ENCODE data around the gene NME9. TPM values are rescaled to one million over a fixed set of nuclear protein-coding genes. Genes with fewer than 3 reads are reported as not detected.
"Not testable (repeated sequence)": the region's sequence is repeated elsewhere in the genome, so short reads cannot be mapped to it uniquely, and the experiment has no call there.

NME9 gene, protein sequence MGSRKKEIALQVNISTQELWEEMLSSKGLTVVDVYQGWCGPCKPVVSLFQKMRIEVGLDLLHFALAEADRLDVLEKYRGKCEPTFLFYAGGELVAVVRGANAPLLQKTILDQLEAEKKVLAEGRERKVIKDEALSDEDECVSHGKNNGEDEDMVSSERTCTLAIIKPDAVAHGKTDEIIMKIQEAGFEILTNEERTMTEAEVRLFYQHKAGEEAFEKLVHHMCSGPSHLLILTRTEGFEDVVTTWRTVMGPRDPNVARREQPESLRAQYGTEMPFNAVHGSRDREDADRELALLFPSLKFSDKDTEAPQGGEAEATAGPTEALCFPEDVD
- total RNA-seq, result not detected
- long read RNA-seq, result 0 reads

DNA sequence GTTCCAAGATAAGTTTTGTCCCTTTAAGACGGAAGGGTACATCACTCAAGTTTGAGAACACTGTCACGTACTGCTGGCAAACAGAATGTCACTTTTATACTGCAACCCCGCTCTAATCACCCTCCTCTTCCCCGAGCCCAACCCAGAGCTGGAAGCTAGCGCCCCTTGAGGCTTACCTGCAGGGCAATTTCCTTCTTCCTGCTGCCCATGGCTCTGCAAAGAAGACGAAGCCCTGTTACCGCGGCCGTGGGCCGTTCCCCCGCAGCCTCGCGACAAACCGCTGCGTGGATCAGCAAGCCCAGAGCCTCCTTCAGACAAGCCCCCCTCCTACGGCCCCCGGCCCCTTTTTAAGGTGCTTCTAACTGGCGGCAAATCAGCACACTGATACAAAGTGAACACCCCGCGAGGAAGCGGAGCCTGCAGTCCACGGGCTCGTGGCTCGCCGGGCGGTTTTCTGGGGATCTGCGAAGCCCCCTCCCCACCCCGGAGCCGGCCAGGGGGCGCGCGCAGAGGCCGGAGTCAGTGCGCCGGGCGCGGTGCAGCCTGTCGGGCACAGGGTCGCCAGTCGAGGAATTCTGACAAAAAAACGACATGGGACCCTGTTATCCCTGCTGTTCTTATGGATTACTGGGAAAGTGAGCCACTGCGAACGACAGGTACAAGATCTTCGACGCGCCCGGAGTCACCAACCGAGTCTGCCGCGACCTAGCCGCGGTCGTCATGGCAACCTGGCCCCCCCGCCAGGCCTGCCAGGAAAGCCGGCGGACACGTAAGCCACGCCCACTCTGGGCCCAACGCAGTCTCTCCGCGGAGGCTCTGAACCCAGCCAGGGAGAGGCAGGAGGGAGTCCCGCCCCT lies at the start of gene NME9:
Gene NME9, minus strand, starts transcription at position 725 of the 857 bp plus-strand sequence. Its CDS starts 516 bp downstream, at position 209.
- peak; percentile 93 for DNase-seq (ENCODE audit: missing footprints)
- peak; percentile 96 for ATAC-seq
- intact Hi-C loops (cut with DNase I), result no loop called here

DNA sequence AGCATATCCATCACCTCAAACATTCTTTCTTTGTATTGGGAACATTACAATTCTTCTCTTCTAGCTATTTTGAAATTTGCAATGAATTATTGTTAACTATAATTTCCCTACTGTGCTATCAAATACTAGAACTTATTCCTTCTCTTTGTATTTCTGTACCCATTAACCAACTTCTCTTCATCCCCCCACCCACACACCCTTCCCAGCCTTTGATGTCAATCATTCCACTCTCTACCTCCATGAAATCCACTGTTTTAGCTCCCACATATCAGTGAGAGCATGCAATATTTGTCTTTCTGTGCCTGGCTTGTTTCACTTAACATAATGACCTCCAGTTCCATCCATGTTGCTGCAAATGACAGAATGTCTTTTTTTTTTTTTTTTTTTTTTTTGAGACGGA lies 49.3 kb upstream of the NME9 start:
- intact Hi-C loops (cut with DNase I), result no loop called here
- ATAC-seq (no peak), DNase-seq (ENCODE audit: missing footprints) (no peak)

DNA sequence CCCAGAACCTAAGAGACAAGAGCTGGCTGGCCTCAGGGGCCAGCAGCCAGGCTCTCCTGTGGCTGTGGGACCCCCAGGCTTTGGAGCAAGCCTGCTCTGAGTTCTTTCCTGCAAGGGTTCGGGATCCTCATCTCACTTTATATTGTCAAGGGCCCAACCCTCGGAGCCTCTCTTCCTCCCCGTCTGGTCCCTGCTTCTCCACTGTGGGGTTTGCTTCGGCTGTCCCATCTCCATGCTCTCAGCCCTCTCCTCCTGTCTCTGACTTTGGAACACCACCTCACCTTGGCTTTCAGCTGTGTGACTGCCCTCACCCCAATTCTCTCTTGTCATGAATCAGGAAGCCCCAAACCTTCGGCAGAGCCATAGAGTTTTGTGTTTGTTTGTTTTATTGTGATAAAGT lies 48.7 kb upstream of the NME9 start:
- DNase-seq (ENCODE audit: missing footprints), result no peak
- intact Hi-C loops (cut with DNase I), result no loop called here
- no peak for ATAC-seq

DNA sequence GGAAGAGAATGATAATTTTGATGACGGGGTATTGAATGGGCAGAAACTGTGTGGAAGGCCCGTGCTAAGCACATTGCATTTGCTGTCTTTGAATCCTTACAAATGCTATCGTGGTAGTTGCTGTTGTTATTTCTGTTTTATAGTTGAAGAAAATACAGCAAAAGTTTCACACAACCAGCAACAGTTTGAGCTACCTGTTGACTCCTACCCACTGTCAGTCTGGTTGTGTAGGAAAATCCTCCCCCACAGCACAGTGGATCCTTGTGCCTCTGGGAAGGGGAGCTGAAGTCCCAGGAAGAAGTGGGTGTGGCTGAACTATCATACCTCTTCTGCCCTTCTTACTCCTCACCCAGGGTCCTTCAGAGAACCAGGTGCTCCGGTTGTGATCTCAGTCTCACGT lies 48.2 kb upstream of the NME9 start:
- ATAC-seq (no peak), DNase-seq (ENCODE audit: missing footprints) (no peak)
- intact Hi-C loops (cut with DNase I), result no loop called here

DNA sequence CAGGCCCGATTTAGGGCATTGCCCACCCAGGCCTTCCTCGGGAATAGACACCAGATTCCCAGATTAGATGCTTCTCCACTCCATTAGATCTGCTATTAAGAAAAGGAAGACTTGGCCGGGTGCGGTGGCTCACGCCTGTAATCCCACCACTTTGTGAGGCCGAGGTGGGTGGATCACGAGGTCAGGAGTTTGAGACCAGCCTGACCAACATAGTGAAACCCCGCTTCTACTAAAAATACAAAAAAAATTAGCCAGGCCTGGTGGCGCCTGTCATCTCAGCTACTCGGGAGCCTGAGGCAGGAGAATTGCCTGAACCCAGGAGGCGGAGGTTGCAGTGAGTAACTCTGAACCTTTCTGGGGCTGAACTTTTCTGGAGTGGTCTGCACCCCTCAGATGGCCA lies 47.6 kb upstream of the NME9 start:
- intact Hi-C loops (cut with DNase I); ATAC-seq; DNase-seq (ENCODE audit: missing footprints): not testable (repeated sequence)

DNA sequence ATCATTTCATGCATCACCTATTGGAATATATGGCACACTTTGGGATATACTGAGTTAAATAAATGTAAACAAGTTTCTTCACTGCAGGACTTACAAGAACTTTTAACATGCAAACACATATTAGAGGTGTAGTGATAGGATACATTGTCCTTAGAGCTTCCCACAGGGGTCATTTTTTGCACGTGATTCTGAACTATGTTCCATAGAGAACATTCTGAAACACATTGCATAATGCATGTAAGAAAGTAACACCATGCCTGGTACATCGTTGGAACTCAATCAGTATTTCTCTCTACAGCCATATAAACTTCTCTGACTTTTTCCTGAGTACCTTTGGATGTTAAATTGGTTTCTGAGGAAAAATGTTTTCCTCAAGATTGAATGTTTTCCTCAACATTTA lies 47.0 kb upstream of the NME9 start:
- DNase-seq (ENCODE audit: missing footprints) (no peak), ATAC-seq (peak; percentile 53)
- intact Hi-C loops (cut with DNase I), result no loop called here

DNA sequence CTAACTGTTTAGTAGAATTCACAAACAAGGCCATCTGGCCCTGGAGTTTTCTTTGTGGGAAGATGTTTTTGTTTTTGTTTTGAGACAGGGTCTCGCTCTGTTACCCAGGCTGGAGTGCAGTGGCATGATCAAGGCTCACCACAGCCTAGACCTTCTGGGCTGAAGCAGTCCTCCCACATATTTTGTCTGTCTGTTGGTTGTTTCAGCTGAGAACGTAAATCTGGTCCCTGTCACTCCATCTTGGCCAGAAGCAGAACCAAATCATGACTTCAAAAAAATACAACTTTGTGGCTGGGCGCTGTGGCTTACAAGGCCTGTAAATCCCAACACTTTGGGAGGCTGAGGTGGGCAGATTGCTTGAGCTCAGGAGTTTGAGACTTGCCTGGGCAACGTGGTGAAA lies 45.8 kb upstream of the NME9 start:
- no peak for DNase-seq (ENCODE audit: missing footprints)
- ATAC-seq, result no peak
- intact Hi-C loops (cut with DNase I), result no loop called here

DNA sequence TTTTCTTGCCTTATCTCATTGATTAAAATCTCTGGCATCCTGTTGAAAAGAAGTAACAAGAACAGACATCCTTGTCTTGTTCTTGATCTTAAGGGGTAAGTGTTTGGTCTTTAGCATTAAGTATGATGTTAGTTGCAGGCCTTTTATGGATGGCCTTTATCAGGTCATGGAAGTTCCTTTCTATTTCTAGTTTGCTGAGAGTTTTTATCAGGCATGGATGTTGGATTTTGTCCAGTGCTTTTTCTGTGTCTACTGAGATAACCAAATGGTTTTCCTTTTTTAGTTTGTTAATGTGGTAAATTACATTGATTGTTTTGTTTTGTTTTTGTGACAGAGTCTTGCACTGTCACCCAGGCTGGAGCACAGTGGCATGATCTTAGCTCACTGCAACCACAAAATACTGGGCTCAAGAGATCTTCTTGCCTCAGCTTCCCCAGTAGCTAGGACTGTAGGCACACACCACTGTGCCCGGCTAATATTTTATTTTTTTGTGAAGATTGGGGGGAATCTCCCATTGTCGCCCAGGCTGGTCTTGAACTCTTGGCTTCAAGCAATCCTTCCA lies 45.0 kb upstream of the NME9 start:
- intact Hi-C loops (cut with DNase I), result no loop called here
- DNase-seq (ENCODE audit: missing footprints) (no peak), ATAC-seq (peak; percentile 58)

DNA sequence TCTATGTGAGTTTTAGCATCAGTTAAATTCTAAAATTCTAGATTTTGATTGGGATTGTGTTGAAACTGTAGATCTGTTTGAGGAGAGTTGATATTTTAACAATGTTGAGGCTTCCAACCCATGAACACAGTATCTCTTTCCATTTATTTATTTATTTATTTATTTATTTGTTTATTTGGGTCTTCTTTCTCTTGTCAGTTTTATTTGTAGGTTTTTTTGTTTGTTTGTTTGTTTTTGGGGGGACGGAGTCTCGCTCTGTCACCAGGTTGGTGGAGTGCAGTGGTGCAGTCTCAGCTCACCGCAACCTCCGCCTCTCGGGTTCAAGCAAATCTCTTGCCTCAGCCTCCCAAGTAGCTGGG lies 44.1 kb upstream of the NME9 start:
- DNase-seq (ENCODE audit: missing footprints) (no peak), ATAC-seq (no peak)
- intact Hi-C loops (cut with DNase I), result no loop called here

DNA sequence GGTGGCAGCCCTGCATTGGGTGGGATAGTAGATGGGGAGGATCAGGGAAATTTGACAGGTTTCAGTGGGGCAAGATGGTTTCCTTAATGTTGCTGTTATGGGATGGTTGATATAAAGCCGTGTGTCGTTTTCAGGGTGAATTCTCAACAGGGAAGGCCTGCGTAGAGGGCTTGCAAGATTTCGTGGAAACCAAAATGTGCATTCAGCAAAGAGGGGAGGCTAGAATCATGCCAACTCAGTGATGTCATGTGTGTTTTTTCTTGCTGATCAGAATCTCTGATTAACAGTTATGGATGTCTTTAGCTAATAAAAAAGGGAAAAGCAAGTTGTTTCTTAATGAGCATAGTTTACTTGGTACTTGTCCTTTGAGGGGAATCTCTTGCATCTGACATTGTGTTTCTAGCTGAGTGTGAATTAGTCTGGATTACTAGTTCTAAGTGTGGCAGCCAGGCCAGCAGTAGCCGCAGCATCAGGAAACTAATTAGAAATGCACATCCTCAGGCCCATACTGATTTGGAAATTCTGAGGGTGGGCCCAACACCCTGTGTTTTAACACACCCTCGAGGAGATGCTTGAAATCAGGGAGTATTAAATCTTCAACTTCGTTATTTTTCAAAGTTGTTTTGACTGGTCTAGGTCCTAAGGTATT lies 43.6 kb upstream of the NME9 start:
- no peak for DNase-seq (ENCODE audit: missing footprints)

DNA sequence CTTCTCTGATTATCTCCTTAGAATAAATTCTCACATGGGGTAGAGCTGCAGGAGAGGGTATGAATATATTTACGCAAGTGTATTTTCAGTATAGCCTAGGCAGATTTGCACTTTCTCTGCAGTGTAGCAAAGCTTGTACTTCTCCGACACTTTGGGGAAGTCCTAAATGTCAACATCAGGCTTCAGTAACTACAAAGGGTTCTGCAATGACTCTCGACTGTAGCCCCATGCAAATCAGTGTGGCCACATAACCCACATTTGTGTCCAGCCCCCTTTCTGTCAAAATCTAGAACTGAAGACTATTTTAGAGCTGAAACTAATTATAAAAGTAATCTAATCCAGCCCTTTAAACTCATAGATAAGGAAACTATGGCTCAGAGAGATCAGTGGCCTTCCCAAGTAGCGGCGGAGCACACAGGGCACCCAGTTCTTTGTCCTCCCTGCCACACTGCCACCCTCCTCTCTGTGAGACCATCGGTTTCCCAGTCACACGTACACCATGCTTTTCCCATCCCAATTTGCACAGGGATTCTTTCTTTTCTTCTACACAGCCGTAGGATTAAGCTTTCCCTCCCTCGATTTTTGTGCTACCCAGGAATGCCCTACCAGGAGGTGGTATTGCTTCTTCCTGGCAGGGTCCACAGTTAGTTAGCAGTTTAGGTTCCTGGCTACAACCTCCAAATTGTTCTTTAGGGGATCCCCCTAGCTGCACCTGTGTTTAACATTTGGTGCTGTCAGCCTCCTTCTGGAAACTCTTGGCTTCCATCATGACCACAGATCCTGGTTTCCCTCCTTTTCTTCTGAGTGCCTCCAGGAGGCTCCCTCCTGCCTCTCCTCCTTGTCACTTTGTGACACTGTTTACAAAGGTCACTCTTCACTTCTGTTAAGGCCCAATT lies 41.7 kb upstream of the NME9 start:
- ATAC-seq, result no peak
- DNase-seq (ENCODE audit: missing footprints), result no peak

More for the DNA sequence above, 43.6 kb upstream of the NME9 start:
- ATAC-seq, result no peak
- intact Hi-C loops (cut with DNase I), result no loop called here

DNA sequence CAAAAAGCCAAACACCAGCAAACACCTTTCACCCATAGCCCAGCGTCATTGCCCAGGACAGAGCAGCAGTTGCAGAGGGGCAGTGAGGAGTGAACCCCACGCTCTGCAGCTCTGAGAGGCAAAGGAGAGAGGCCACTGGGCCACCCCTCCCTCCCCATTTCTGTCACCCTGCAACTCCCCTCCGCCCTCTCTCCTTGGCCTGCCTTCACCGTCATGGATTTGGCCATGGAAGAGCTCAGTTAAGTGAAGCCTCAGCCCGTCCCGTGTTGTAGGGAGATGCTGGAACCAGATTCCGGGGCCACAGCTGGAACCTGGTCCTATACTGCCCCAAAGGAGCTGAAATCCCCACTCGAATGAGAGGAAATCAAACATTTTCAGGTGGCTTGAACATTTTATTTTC lies 40.7 kb upstream of the NME9 start:
- no peak for ATAC-seq

More for the DNA sequence above, 41.7 kb upstream of the NME9 start:
- intact Hi-C loops (cut with DNase I), result no loop called here

DNA sequence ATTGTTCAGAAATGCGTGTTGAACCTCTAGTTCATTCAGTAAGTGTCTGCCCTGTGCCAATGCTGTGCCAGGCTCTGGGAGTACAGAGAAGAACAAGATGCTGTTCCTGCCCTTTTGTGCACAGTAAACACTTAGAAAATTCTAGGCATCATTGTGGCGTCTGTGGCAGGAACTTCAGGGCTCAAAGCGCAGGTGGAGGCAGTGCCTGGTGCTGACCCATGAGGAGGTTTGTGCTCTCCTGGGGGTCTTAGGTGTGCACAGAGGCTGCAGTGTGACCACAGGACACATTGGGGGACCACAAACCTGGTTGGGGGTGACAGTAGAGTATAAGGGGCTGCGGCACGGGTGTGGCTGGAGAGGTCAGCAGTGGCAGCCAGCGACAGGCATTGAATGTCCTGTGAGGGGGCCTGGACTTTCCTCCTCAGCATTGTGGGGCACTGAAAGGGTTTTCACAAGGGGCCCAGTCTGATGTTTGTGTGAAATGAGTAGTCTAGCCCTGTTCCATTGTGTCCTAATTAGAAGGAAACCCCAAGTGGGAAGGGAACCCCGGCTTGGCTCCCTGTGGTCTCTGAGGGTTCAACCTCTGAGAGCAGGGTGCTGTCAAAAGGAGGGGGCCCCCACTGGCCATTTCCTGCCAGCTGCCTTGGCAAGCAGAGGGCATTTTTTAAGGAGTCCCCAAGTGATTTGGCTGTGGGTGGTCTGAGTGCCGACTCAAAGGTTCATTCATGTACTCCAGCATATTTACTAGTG lies 39.7 kb upstream of the NME9 start:
- ATAC-seq (no peak), DNase-seq (ENCODE audit: missing footprints) (no peak)
- intact Hi-C loops (cut with DNase I), result no loop called here

More for the DNA sequence above, 40.7 kb upstream of the NME9 start:
- no peak for DNase-seq (ENCODE audit: missing footprints)
- intact Hi-C loops (cut with DNase I), result no loop called here

DNA sequence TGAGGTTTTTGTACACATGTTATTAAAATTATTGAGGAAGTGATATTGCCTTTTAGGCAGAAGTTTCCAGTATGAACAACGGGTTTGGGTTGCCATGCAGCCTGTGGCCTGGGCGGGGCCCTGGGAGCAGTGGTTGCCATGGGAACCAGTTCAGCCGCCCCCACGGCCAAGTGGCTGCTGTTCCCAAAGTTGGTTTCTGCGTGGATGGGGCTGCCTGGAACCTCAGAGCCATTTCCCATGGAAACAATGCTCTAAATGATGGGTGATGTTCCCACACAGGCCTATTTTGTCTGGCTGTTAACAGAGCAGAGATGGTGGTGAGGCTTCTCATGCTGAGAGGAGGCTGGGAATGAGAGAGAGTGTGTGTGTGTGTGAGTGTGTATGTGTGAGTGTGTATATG lies 38.3 kb upstream of the NME9 start:
- peak; percentile 24 for ATAC-seq
- peak; percentile 89 for DNase-seq (ENCODE audit: missing footprints)
- intact Hi-C loops (cut with DNase I), result no loop called here

DNA sequence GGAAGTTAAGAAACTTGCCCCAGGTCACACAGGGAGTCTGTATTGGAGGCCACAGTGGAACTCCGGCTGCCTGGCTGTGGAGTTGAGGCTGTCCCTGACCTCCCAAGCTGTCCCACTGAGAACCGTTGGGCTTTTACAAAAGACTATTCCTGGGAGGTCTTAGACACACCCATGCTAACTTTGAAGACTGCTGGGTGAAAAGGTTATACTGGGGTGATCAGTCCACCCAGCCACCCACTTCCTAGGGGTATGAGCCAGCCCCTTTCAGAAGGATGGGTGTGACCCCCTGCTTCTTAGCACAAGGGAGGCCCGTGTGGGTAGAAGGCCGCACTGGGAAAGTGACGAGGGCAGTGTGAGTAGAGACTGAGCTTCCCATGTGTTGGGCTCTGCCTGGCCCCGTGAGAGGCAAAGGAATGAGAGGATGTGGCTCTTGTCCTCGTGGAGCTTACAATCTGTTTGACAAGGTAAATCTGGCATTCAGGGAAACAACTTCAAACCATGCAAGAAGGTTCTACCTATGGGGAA lies 37.7 kb upstream of the NME9 start:
- intact Hi-C loops (cut with DNase I), result no loop called here
- no peak for DNase-seq (ENCODE audit: missing footprints)
- ATAC-seq, result no peak

DNA sequence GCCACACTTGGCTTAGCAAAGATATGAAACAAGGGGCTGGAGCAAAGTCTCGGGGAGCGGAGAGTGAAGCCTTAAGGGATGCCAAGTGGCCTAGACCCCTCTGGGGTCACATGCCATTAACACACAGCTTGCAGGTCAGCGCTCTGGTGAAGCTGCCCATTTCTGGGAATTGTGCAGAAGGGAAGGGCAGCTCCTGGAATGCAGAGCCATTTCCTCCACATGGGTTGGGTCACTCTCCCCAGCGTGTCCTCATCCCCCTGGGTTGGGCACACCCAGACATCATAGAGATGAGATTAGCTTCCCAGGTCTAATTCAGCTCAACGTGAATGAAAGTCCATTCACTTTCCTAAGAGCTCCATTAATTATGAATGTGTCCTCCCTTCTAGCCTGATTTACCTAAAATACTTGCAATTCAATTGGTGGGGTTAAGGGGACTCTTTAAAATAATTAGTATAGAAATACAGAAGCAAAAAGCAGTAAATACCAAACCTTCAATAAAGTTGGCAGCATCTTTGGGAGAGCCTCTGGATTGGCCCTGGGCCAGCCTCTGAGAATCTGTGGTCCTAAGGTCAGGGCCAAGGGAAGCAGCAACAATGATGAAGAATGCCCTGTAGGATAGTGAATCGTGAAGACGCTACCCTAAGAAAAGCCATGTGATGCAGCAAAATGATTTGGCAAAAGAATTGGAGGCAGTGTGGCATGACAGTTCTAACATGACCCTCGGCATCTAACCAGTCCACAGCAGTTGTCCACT lies 36.5 kb upstream of the NME9 start:
- intact Hi-C loops (cut with DNase I), result no loop called here
- DNase-seq (ENCODE audit: missing footprints), result no peak
- no peak for ATAC-seq

DNA sequence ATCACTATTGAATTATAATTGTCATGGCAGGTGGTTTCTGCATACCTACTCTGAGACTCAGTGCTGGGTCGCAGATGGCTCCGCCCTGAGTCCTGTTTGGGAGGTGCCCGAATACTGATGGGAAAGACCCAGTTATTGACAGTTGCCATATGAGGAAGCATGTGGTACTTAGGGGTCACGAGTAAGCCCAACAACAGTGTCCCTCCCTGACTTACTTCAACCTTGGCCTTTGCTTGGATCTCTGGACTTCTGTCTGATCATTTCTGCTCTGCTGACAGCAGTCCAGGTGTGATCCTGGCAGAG lies 35.6 kb upstream of the NME9 start:
- ATAC-seq, result no peak
- DNase-seq (ENCODE audit: missing footprints), result no peak
- intact Hi-C loops (cut with DNase I), result loop anchor here (2.0 kb wide), 1 partner anchor 16 kb away; the partner anchor contains the start of gene MRAS
